Heart left ventricle (tissue), 13 donors: Measurements from ENCODE around the gene RNF112.

Experiments
- CTCF ChIP-seq, 12 donors: fragments of 200-600 bp; sonication (generic) in 4 of 12; IDR thresholded peaks; one replicate each; pipeline versions ENCODE4 v1.5.0 to v1.8.0; 2018 to 2022; ENCODE audit warnings: antibody characterized with exemption in 12 of 12, mild to moderate bottlenecking in 5 of 12
- POLR2A ChIP-seq, 2 donors: fragments of 450-650 bp; IDR thresholded peaks; one replicate each; pipeline ENCODE4 v1.6.1; 2017; ENCODE audit warnings: antibody characterized with exemption in 2 of 2, mild to moderate bottlenecking in 2 of 2, moderate library complexity in 2 of 2
- donor health status: ischemic (EF 13 %, LVEDD 7.1; RV severe dilation, severe dysfunction).
- donor health status: DM: no; HTN: yes; CAD: no.
- donor health status: DM: no; HTN: no; CAD: no.
- donor health status: ischemic (EF 25% LVEDD 6.9; RV normal size, moderate dysfunction).
- donor health status: ischemic (EF 25% LVEDD 5.7; RV mildly dilated, moderate dysfunction).
- donor health status: ischemic (EF 35%, LVEDD 5.7; RV mildly dilated, moderate dysfunction).
- donor health status: nonischemic (EF 11% LVEDD 7.7; RV severe dilation, severe dysfunction).
- donor health status: DM: yes; HTN: yes; CAD: no.
- donor health status: PGD.
- donor health status: ischemic (EF 29% LVEDD 5.4; RV normal size, mild dysfunction).
- donor health status: nonischemic (EF 23%, LVEDD 6.1; RV moderate dilation, normal function).

DNA sequence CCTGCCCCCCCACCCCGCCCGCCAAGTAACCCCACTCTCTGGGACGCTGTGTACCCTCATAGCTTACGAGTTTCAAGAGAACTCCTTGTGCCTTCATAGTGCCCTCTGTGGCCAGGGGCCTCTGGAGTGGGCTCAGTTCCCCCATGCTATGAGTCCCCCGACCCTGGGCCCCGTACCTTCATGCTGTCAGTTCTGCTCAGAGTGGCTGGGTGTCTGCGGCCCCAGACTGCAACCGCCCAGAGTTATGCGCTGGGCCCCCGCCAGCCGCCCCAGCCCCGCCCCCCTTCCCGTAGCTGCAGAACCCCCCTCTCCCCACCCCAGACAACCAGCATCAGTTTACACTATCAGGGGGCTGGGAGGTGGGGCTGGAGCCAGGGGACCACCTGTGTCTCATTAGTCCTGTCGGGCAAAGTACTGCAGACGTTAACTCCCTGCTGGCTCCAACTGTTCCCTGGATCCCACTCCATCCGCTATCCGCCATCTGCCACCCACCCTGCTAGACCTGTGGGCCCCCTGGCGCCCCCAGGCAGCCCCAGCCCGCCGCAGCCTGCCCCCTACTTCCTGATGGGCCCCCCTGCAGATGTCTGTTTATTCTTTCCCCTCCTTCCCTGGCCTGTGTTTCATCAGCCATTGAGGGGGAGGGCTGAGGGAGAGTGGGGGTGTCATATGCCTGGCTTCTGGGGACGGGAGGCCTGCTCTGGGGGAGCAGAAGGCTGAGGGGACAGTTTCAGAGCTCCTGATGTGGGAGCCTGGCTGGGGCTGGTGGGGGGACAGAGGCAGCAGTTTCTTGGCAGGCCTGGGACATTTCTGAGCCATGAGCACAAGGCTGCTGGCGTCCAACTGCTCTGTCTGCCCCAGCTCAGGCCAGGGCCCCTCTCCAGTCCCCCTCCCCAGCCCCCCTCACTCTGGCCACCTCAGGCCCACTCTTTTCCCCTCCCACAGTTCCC lies 23.8 kb upstream of the RNF112 start, which contains the start of gene MFAP4:
- TF ChIP-seq CTCF (IDR thresholded peaks at IDR 0.05) (no peak), POLR2A (IDR thresholded peaks at IDR 0.05) (no peak)
